Fibroblast of pulmonary artery (primary cell): Measurements from ENCODE around the gene ISM1.
"Not testable (repeated sequence)": the region's sequence is repeated elsewhere in the genome, so short reads cannot be mapped to it uniquely, and the experiment has no call there.

ENCODE experiments used
- DNase-seq: peaks from one replicate; pipeline ENCODE4 v3.0.0-alpha.2; 2010; ENCODE audit warnings: low read depth
- H3K4me3 ChIP-seq: replicated peaks from 2 replicates; pipeline ENCODE4 v1.5.1; 2011; ENCODE audit warnings: low read depth, mild to moderate bottlenecking, control low read depth, low read length, moderate library complexity
- TF ChIP-seq, protein P1 (sequence below): IDR thresholded peaks from 2 replicates; pipeline ENCODE4 v1.5.1; 2011; ENCODE audit warnings: mild to moderate bottlenecking, control low read depth, low read length, inconsistent platforms; ENCODE audit errors: missing control alignments

ISM1 gene

DNA sequence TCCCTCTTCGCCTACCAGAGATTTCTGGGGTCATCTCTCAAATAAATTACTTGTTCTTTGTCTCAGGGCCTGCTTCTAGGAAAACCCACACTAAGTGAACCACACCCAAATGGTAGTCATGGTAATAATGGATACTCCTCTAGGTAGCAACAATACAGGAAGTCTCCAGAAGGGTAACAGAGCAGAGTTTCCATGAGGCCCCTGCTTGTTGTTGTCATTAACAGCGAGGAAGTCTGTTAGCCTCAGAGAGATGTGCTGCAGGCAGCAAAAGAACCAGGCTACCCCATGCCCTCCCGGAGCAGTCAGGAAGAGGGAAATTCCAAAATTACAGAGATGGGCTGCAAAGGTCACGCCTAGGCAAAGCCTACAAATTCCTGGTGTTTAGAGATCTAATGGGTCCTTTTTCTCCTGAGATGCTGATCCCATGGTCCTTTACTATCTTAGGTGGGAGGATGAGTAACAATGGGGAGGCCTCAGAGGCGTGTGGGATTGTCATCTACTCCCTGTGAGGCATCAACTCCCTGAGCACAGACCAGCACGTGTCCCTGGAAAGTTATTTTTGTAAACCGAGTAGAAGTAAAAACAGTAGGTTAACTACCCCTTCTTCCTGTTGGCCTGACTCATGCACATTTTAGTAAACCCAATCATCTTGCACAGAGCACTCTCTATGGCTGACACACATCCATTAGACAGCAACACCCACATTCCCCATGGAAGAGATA is 10.1 kb downstream of the ISM1 start:
- TF ChIP-seq, protein P1, sequence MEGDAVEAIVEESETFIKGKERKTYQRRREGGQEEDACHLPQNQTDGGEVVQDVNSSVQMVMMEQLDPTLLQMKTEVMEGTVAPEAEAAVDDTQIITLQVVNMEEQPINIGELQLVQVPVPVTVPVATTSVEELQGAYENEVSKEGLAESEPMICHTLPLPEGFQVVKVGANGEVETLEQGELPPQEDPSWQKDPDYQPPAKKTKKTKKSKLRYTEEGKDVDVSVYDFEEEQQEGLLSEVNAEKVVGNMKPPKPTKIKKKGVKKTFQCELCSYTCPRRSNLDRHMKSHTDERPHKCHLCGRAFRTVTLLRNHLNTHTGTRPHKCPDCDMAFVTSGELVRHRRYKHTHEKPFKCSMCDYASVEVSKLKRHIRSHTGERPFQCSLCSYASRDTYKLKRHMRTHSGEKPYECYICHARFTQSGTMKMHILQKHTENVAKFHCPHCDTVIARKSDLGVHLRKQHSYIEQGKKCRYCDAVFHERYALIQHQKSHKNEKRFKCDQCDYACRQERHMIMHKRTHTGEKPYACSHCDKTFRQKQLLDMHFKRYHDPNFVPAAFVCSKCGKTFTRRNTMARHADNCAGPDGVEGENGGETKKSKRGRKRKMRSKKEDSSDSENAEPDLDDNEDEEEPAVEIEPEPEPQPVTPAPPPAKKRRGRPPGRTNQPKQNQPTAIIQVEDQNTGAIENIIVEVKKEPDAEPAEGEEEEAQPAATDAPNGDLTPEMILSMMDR = no peak
- no peak overlapping the region for H3K4me3 ChIP-seq
- no peak for DNase-seq

DNA sequence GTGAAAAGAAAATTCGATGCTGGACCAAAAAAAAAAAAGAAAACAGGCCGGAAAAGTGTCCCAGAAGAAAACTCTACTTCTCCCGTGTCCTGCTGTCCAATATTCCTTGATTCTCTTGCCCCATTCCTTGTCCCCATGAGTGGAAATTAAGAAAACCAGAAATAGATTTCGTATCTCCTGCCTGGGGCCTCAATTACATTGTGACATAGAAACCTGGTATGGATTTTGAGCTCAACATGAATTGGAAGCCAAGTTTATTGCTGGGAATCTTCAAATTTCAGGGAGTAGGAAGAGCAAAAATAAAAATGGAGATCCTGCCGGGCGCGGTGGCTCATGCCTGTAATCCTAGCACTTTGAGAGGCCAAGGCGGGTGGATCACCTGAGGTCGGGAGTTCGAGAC is 11.9 kb downstream of the ISM1 start:
- no peak overlapping the region for H3K4me3 ChIP-seq
- TF ChIP-seq, protein P1 = no peak
- DNase-seq = no peak

GRCh38 chr20:13234961-13235360 is 13.9 kb downstream of the ISM1 start:
- TF ChIP-seq, protein P1 = no peak
- DNase-seq = no peak

DNA sequence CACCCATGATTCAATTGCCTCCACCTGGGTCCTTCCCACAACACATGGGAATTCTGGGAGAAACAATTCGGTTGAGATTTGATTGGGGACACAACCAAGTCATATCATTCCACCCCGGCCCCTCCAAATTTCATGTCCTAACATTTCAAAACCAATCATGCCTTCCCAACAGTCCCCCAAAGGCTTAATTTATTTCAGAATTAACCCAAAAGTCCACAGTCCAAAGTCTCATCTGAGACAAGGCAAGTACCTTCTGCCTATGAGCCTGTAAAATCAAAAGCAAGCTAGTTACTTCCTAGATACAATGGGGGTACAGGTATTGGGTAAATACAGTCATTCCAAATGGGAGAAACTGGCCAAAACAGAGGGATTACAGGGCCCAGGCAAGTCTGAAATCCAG is 15.3 kb downstream of the ISM1 start:
- H3K4me3 ChIP-seq, DNase-seq: not testable (repeated sequence)

More at GRCh38 chr20:13234961-13235360, 13.9 kb downstream of the ISM1 start:
- H3K4me3 ChIP-seq = no peak overlapping the region

DNA sequence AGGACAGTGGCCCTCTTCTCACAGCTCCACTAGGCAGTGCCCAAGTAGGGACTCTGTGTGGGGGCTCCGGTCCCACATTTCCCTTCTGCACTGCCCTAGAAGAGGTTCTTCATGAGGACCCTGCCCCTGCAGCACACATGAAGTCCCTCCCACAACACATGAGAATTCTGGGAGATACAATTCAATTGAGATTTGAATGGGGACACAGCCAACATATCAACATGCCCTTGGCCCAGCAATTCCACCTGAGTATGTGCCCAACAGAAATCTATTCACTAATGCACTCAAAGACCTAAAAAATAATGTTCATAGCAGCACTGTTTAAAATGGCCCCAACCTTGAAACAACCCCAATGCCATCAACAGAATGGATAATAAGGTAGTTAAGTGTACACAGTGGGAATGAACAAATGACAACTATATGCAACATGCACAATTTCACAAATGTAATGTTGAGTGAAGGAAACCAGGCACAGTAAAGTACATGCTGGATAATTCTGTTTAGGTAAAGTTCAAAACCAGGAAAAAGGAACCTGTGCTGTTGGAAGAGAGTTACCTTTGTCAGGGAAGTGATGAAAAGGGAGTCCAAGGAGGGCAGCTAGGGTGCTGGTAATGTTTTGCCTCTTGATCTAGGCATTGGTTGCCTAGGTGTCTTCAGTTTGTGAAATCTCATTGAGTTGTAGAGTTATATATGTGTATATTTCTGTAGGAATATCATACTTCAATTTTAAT is 16.1 kb downstream of the ISM1 start:
- TF ChIP-seq, protein P1 = no peak
- H3K4me3 ChIP-seq = no peak overlapping the region
- no peak for DNase-seq

DNA sequence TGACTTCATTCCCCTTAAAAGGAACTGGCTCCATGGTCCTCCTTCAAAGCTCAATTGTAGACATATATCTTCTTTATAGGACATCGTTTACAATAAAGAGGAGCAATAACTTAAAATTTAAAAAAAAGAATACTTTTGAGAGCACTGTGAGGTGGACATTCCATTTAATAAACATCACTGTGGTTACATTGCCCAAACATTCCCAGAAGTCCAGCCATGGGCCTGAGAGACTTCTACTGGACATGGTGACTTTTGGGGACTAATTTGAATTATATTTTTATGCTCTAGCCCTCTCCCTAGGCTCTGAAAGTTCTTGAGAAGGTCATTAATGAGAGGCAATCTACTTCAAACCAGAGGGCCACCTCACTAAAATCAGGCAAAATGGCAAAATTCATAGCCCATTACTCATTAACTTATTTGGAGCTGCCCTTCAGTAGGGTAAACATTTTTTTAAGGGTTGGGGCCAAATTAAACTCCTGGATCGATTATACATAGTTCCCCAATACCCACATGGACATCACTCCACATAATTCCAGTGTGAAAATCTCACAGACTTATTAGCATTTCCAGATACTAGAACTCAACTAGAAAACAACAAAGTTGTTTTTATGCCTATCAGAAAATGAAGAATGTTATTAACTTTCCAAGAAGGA is 17.1 kb downstream of the ISM1 start:
- TF ChIP-seq, protein P1 = no peak

GRCh38 chr20:13243826-13244376 is 22.8 kb downstream of the ISM1 start:
- no peak overlapping the region for H3K4me3 ChIP-seq
- no peak for DNase-seq
- TF ChIP-seq, protein P1 = no peak

More for the DNA sequence above, 17.1 kb downstream of the ISM1 start:
- DNase-seq = no peak
- no peak overlapping the region for H3K4me3 ChIP-seq
